NCI-H345 (cell line): Measurements from ENCODE around the gene TMPRSS11A.

Source experiments
- DNase-seq: peaks from one replicate; lab custom pipeline; 2025; lab: John Stamatoyannopoulos, UW

The TMPRSS11A gene

GRCh38 chr4:67869580-67870190 is 93.6 kb downstream of the TMPRSS11A start:
- no peak for DNase-seq

- peak; percentile 29 for DNase-seq
Observed at GRCh38 chr4:67861513-67861912, 101.8 kb downstream of the TMPRSS11A start.
